SK-N-SH treated with all-trans-retinoic acid at 6 μM for 48 hours (cell line): ENCODE data around the gene ULK4.

Experiments
- ATAC-seq: fragments of 200-7000 bp; cut with Tn5 transposase; 3 replicates; pipeline ENCODE4 v1.9.1; 2020; ENCODE audit warnings: mild to moderate bottlenecking, moderate library complexity
- ARNTL ChIP-seq: fragments of 450-650 bp; formaldehyde crosslinking; IDR thresholded peaks from 2 replicates; pipeline ENCODE4 v1.5.0; 2020; ENCODE audit warnings: low read depth, mild to moderate bottlenecking, moderate library complexity, borderline replicate concordance
- BACH2 ChIP-seq: fragments of 250-450 bp; sonication (Bioruptor Pico); IDR thresholded peaks from 2 replicates; pipeline ENCODE4 v1.9.0; 2021; ENCODE audit warnings: mild to moderate bottlenecking, borderline replicate concordance
- CSDC2 ChIP-seq: fragments of 250-450 bp; sonication (Bioruptor Pico); IDR thresholded peaks from 2 replicates; pipeline ENCODE4 v1.5.0; 2020; ENCODE audit warnings: mild to moderate bottlenecking, moderate library complexity
- ESRRG ChIP-seq: fragments of 250-450 bp; sonication (Bioruptor Pico); IDR thresholded peaks from 2 replicates; pipeline ENCODE4 v1.6.1; 2021; ENCODE audit warnings: mild to moderate bottlenecking
- GLIS3 ChIP-seq: fragments of 250-450 bp; sonication (Bioruptor Pico); IDR thresholded peaks from 2 replicates; pipeline ENCODE4 v1.5.0; 2020; ENCODE audit warnings: mild to moderate bottlenecking, moderate library complexity
- ISL1 ChIP-seq: fragments of 250-450 bp; sonication (Bioruptor Pico); IDR thresholded peaks from 2 replicates; pipeline ENCODE4 v2.1.2; 2022; ENCODE audit warnings: mild to moderate bottlenecking, moderate library complexity
- OSR1 ChIP-seq: fragments of 250-450 bp; sonication (Bioruptor Pico); IDR thresholded peaks from 2 replicates; pipeline ENCODE4 v1.8.0; 2022; ENCODE audit warnings: moderate library complexity, mild to moderate bottlenecking, inconsistent platforms
- PPARA ChIP-seq: fragments of 250-450 bp; sonication (Bioruptor Pico); IDR thresholded peaks from 2 replicates; pipeline ENCODE4 v1.5.0; 2020; ENCODE audit warnings: mild to moderate bottlenecking, borderline replicate concordance
- RARB ChIP-seq: fragments of 250-450 bp; sonication (Bioruptor Pico); IDR thresholded peaks from 2 replicates; pipeline ENCODE4 v1.8.0; 2021; ENCODE audit warnings: mild to moderate bottlenecking, moderate library complexity
- SNAI2 ChIP-seq: fragments of 250-450 bp; sonication (Bioruptor Pico); IDR thresholded peaks from 2 replicates; pipeline ENCODE4 v1.5.0; 2020; ENCODE audit warnings: mild to moderate bottlenecking, moderate library complexity
- TCF4 ChIP-seq: fragments of 250-450 bp; sonication (Bioruptor Pico); IDR thresholded peaks from 2 replicates; pipeline ENCODE4 v1.8.0; 2021; ENCODE audit warnings: mild to moderate bottlenecking, moderate library complexity, borderline replicate concordance
- TOX ChIP-seq: fragments of 250-450 bp; sonication (Bioruptor Pico); IDR thresholded peaks from 2 replicates; pipeline ENCODE4 v1.8.0; 2021; ENCODE audit warnings: mild to moderate bottlenecking, moderate library complexity, borderline replicate concordance
- ZC3H10 ChIP-seq: fragments of 250-450 bp; sonication (Bioruptor Pico); IDR thresholded peaks from 2 replicates; pipeline ENCODE4 v1.5.1; 2021; ENCODE audit warnings: mild to moderate bottlenecking, moderate library complexity
- ZFP3 ChIP-seq: fragments of 250-450 bp; sonication (Bioruptor Pico); IDR thresholded peaks from 2 replicates; pipeline ENCODE4 v1.5.0; 2020; ENCODE audit warnings: mild to moderate bottlenecking, moderate library complexity
- ZFP30 ChIP-seq: fragments of 450-650 bp; formaldehyde crosslinking; IDR thresholded peaks from 2 replicates; pipeline ENCODE4 v1.5.0; 2022; ENCODE audit warnings: mild to moderate bottlenecking, moderate library complexity
- ZNF565 ChIP-seq: fragments of 450-650 bp; formaldehyde crosslinking; conservative IDR thresholded peaks from 2 replicates; pipeline ENCODE4 v1.5.0; 2020; ENCODE audit warnings: low read depth, mild to moderate bottlenecking, moderate library complexity
- ZNF70 ChIP-seq: fragments of 450-650 bp; formaldehyde crosslinking; IDR thresholded peaks from 2 replicates; pipeline ENCODE4 v1.5.0; 2020; ENCODE audit warnings: mild to moderate bottlenecking, moderate library complexity
- ZNF8 ChIP-seq: fragments of 450-650 bp; formaldehyde crosslinking; IDR thresholded peaks from 2 replicates; pipeline ENCODE4 v1.5.0; 2020; ENCODE audit warnings: mild to moderate bottlenecking, moderate library complexity
- TF ChIP-seq, protein P1 (sequence below): fragments of 250-450 bp; sonication (Bioruptor Pico); IDR thresholded peaks from 2 replicates; pipeline ENCODE4 v1.5.0; 2020; ENCODE audit warnings: mild to moderate bottlenecking, moderate library complexity
- TF ChIP-seq, protein P2 (sequence below): fragments of 250-450 bp; sonication (Bioruptor Pico); IDR thresholded peaks from 2 replicates; pipeline ENCODE4 v1.8.0; 2020; ENCODE audit warnings: mild to moderate bottlenecking, moderate library complexity, borderline replicate concordance
- TF ChIP-seq, protein P3 (sequence below): fragments of 250-450 bp; sonication (Bioruptor Pico); IDR thresholded peaks from 2 replicates; pipeline ENCODE4 v1.5.1; 2021; ENCODE audit warnings: mild to moderate bottlenecking, moderate library complexity
- TF ChIP-seq, protein P4 (sequence below): fragments of 250-450 bp; sonication (Bioruptor Pico); IDR thresholded peaks from 2 replicates; pipeline ENCODE4 v1.8.0; 2021; ENCODE audit warnings: low read depth, mild to moderate bottlenecking, moderate library complexity, borderline replicate concordance

Gene ULK4

DNA sequence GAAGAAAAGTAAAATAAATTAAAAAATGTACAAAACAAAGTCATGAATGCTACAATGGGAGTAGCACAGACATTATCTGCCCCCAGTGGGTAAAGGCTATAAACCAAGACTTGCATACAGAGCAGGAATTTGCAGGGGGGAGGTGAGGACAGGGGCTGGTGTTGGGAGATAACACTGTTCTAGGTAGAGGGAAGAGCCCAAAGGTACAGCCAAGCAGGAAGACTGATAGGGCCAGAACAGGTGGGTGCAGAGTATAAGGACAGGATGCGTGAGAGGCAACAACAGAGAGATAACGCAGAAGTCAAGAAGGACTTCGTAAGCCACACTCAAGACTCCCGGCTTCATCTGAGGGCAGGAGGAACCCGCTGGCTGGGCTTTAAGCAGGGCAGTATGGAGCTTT is 616.1 kb downstream of the ULK4 start:
- ATAC-seq = no peak
- TF ChIP-seq SNAI2 (no peak), ZC3H10 (CRISPR knock-in tag) (no peak), ZNF70 (CRISPR knock-in tag) (no peak), PPARA (CRISPR knock-in tag) (no peak), CSDC2 (CRISPR knock-in tag) (no peak), GLIS3 (CRISPR knock-in tag) (no peak), OSR1 (CRISPR knock-in tag) (no peak), TOX (CRISPR knock-in tag) (no peak), ZNF565 (CRISPR knock-in tag) (no peak), ARNTL (CRISPR knock-in tag) (no peak), RARB (CRISPR knock-in tag) (no peak), ZNF8 (no peak), BACH2 (CRISPR knock-in tag) (no peak)
- TF ChIP-seq, protein P1, sequence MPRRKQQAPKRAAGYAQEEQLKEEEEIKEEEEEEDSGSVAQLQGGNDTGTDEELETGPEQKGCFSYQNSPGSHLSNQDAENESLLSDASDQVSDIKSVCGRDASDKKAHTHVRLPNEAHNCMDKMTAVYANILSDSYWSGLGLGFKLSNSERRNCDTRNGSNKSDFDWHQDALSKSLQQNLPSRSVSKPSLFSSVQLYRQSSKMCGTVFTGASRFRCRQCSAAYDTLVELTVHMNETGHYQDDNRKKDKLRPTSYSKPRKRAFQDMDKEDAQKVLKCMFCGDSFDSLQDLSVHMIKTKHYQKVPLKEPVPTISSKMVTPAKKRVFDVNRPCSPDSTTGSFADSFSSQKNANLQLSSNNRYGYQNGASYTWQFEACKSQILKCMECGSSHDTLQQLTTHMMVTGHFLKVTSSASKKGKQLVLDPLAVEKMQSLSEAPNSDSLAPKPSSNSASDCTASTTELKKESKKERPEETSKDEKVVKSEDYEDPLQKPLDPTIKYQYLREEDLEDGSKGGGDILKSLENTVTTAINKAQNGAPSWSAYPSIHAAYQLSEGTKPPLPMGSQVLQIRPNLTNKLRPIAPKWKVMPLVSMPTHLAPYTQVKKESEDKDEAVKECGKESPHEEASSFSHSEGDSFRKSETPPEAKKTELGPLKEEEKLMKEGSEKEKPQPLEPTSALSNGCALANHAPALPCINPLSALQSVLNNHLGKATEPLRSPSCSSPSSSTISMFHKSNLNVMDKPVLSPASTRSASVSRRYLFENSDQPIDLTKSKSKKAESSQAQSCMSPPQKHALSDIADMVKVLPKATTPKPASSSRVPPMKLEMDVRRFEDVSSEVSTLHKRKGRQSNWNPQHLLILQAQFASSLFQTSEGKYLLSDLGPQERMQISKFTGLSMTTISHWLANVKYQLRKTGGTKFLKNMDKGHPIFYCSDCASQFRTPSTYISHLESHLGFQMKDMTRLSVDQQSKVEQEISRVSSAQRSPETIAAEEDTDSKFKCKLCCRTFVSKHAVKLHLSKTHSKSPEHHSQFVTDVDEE = no peak
- TF ChIP-seq, protein P2, sequence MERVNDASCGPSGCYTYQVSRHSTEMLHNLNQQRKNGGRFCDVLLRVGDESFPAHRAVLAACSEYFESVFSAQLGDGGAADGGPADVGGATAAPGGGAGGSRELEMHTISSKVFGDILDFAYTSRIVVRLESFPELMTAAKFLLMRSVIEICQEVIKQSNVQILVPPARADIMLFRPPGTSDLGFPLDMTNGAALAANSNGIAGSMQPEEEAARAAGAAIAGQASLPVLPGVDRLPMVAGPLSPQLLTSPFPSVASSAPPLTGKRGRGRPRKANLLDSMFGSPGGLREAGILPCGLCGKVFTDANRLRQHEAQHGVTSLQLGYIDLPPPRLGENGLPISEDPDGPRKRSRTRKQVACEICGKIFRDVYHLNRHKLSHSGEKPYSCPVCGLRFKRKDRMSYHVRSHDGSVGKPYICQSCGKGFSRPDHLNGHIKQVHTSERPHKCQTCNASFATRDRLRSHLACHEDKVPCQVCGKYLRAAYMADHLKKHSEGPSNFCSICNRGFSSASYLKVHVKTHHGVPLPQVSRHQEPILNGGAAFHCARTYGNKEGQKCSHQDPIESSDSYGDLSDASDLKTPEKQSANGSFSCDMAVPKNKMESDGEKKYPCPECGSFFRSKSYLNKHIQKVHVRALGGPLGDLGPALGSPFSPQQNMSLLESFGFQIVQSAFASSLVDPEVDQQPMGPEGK = no peak
- TF ChIP-seq, protein P3, sequence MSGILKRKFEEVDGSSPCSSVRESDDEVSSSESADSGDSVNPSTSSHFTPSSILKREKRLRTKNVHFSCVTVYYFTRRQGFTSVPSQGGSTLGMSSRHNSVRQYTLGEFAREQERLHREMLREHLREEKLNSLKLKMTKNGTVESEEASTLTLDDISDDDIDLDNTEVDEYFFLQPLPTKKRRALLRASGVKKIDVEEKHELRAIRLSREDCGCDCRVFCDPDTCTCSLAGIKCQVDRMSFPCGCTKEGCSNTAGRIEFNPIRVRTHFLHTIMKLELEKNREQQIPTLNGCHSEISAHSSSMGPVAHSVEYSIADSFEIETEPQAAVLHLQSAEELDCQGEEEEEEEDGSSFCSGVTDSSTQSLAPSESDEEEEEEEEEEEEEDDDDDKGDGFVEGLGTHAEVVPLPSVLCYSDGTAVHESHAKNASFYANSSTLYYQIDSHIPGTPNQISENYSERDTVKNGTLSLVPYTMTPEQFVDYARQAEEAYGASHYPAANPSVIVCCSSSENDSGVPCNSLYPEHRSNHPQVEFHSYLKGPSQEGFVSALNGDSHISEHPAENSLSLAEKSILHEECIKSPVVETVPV (CRISPR knock-in tag) = no peak
- TF ChIP-seq, protein P4, sequence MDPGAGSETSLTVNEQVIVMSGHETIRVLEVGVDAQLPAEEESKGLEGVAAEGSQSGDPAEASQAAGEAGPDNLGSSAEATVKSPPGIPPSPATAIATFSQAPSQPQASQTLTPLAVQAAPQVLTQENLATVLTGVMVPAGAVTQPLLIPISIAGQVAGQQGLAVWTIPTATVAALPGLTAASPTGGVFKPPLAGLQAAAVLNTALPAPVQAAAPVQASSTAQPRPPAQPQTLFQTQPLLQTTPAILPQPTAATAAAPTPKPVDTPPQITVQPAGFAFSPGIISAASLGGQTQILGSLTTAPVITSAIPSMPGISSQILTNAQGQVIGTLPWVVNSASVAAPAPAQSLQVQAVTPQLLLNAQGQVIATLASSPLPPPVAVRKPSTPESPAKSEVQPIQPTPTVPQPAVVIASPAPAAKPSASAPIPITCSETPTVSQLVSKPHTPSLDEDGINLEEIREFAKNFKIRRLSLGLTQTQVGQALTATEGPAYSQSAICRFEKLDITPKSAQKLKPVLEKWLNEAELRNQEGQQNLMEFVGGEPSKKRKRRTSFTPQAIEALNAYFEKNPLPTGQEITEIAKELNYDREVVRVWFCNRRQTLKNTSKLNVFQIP (CRISPR knock-in tag) = no peak

DNA sequence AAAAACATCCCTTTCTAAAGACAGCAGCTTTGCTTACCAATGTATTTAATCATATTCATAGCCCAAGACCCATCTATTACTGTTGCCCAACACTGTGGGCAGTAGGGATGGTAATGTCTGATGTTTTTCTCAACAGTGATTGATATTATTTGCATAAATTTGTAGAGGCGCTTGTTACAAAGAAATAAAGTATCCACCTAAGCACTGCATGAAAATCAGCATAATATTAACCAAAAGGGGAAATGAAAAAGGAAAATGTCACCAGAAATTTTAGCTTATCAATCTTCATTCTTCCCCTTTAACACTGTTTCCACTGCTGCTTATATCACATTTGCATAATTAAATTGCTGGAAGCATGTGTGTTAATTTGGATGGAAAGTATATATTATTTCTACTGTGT is 622.1 kb downstream of the ULK4 start:
- ATAC-seq = no peak
- TF ChIP-seq, protein P1 = no peak
- no peak for TF ChIP-seq ZNF565 (CRISPR knock-in tag)
- TF ChIP-seq, all 23 proteins: peak for 0

DNA sequence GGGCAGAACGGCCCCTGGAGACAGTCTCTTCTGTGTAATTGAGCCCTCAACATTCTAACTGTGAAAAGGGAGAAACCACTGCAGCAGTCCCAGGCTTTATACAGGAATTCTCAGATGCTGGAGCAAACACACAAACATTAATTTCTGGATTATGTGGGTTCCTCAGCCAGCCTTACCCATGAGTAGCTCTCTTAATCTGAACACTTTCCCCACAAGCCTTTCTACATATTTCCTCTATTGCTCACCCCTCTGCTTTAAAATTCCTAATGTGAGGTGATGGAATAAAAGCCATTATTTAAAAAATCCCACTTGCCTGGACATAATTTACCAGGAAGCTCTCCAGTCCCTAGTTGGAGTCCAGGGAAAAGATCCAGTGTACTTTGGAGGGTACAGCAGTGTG is 623.6 kb downstream of the ULK4 start:
- ATAC-seq = peak; percentile 79
- no peak for TF ChIP-seq ISL1
- no peak for TF ChIP-seq ZFP30 (CRISPR knock-in tag)
- no peak for TF ChIP-seq SNAI2
- TF ChIP-seq GLIS3 (CRISPR knock-in tag) = no peak
- no peak for TF ChIP-seq BACH2 (CRISPR knock-in tag)
- no peak for TF ChIP-seq ZFP3 (CRISPR knock-in tag)
- no peak for TF ChIP-seq ZNF565 (CRISPR knock-in tag)
- TF ChIP-seq, protein P1 = no peak
- no peak for TF ChIP-seq CSDC2 (CRISPR knock-in tag)
- no peak for TF ChIP-seq OSR1 (CRISPR knock-in tag)
- no peak for TF ChIP-seq ZC3H10 (CRISPR knock-in tag)
- TF ChIP-seq ZNF8 = no peak
- TF ChIP-seq TCF4 (CRISPR knock-in tag) = no peak
- TF ChIP-seq ESRRG (CRISPR knock-in tag) = no peak
- no peak for TF ChIP-seq ARNTL (CRISPR knock-in tag)
- TF ChIP-seq, protein P3 (CRISPR knock-in tag) = no peak
